Right cardiac atrium (tissue), 5 donors: ENCODE results near the gene ATOH1. TPM values are rescaled to one million over a fixed set of nuclear protein-coding genes. Genes with fewer than 3 reads are reported as not detected.

ENCODE experiments used
- ATAC-seq, 2 donors: fragments of 200-7000 bp; cut with Tn5 transposase; one replicate each; pipeline versions ENCODE4 v1.8.0 to v1.9.1; 2020; ENCODE audit warnings: moderate library complexity in 2 of 2, mild to moderate bottlenecking in 1 of 2
- DNase-seq, 3 donors: peaks; one replicate each; pipeline ENCODE4 v3.0.0-alpha.2; 2020
- H3K27ac ChIP-seq: one replicate; pipeline ENCODE4 v1.5.1; 2013; ENCODE audit warnings: mild to moderate bottlenecking, low read length, control low read depth, moderate library complexity
- H3K27me3 ChIP-seq: one replicate; pipeline ENCODE4 v1.6.1; 2013; ENCODE audit not compliant: control insufficient read depth, insufficient read depth
- H3K4me1 ChIP-seq: one replicate; pipeline ENCODE4 v1.6.1; 2013; ENCODE audit warnings: low read length; ENCODE audit not compliant: control insufficient read depth, insufficient read depth
- H3K4me3 ChIP-seq: one replicate; pipeline ENCODE4 v1.5.1; 2013; ENCODE audit warnings: low read length, control low read depth
- H3K9me3 ChIP-seq: one replicate; pipeline ENCODE4 v1.6.1; 2013; ENCODE audit warnings: low read length; ENCODE audit not compliant: control insufficient read depth
- WGBS: extraction: QIAGEN DNeasy Blood & Tissue Kit; methylation state at CpG from one replicate; pipeline ENCODE4 v1.1.7; 2013; 5-methylcytosine and 5-hydroxymethylcytosine counted together
- intact Hi-C, 4 donors: fragments of 100-400 bp; cut with DNase I; formaldehyde crosslinking; loops; one replicate each; pipeline versions ENCODE4 v1.11.0 to v1.14.0; 2022 to 2023
- polyA plus RNA-seq: library from polyadenylated mRNA; stranded (reverse); fragments of 200-250 nt; gene quantifications from one replicate; pipeline ENCODE4 v1.2.3, GENCODE V29; 2013
- total RNA-seq, 4 donors: library from RNA; stranded (reverse); fragmentation: NEBNext Ultra II Directional; extraction: Animal tissue kit (Norgen Biotek cat#: 25700); gene quantifications; one replicate each; pipeline ENCODE4 v1.2.1, GENCODE V29; 2021
- donor health status: healthy with polysubstance abuse.
- donor health status: DM: no; HTN: yes; CAD: no.
- donor health status: DM: no; HTN: no; CAD: no.
- donor health status: DM: no; HTN: yes; CAD: no; lungs with severe emphysema.
- donor health status: DM: yes; HTN: yes; CAD: no.

Gene ATOH1
- total and polyA plus RNA-seq, 5 donors, result 0.09 to 0.14 TPM; not detected in 3

GRCh38 chr4:93839704-93840103 lies 11.2 kb downstream of the ATOH1 start:
- ATAC-seq, result no peak
- no peak for DNase-seq
- Histone ChIP-seq H3K4me3 (no peak overlapping the region), H3K27me3 (no peaks in the 10 kb centered on the region), H3K9me3 (no peaks in the 10 kb centered on the region), H3K4me1 (no peaks in the 10 kb centered on the region), H3K27ac (no peak overlapping the region)
- WGBS, result 63% methylated on average over 4 of the region's 4 CpGs
- intact Hi-C loops, result no loop called here

- no peak for DNase-seq
- Histone ChIP-seq H3K27me3 (no peaks in the 10 kb centered on the region), H3K4me3 (no peak overlapping the region), H3K4me1 (no peaks in the 10 kb centered on the region), H3K27ac (no peak overlapping the region), H3K9me3 (no peaks in the 10 kb centered on the region)
- WGBS, result 61% methylated on average over 3 of the region's 3 CpGs
- intact Hi-C loops, result no loop called here
- ATAC-seq, result no peak
Measured at GRCh38 chr4:93841803-93842345, 13.3 kb downstream of the ATOH1 start.

GRCh38 chr4:93842601-93843252 lies 14.2 kb downstream of the ATOH1 start:
- Histone ChIP-seq H3K4me1 (no peaks in the 10 kb centered on the region), H3K9me3 (no peaks in the 10 kb centered on the region), H3K27ac (no peak overlapping the region), H3K27me3 (no peaks in the 10 kb centered on the region), H3K4me3 (no peak overlapping the region)
- intact Hi-C loops, result no loop called here
- WGBS, result 53% methylated on average over 2 of the region's 2 CpGs
- no peak for ATAC-seq
- DNase-seq, result no peak

DNA sequence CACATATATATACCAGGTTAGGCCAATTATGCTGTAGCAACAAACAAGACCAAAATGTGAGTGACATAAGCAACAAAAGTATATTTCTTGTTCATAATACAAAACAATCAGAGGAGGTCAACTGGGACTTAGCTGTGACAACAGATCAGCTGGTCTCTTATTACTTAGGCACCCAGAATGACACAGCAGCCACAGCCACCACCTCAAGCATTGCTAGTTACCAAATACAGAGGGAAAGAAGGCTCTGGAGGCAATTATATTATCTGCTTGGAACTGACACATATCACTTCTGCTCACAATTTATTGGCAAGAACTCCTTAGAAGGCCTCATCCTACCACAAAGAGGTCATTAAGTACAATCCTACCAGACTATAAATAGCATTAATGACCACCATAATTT lies 15.2 kb downstream of the ATOH1 start:
- no peaks in the 10 kb centered on the region for H3K27me3 ChIP-seq
- intact Hi-C loops, result no loop called here
- no peak overlapping the region for H3K27ac ChIP-seq
- H3K4me1 ChIP-seq, result no peaks in the 10 kb centered on the region
- ATAC-seq (no peak), DNase-seq (no peak)
- H3K4me3 ChIP-seq, result no peak overlapping the region
- no peaks in the 10 kb centered on the region for H3K9me3 ChIP-seq

- no peak for ATAC-seq
- intact Hi-C loops, result no loop called here
- 89% methylated on average over 3 of the region's 3 CpGs for WGBS
- no peaks in the 10 kb centered on the region for H3K9me3 ChIP-seq
- no peak overlapping the region for H3K27ac ChIP-seq
- no peak overlapping the region for H3K4me3 ChIP-seq
- no peaks in the 10 kb centered on the region for H3K27me3 ChIP-seq
- DNase-seq, result no peak
- H3K4me1 ChIP-seq, result no peaks in the 10 kb centered on the region
Measured at GRCh38 chr4:93852680-93853079, 24.1 kb downstream of the ATOH1 start.

DNA sequence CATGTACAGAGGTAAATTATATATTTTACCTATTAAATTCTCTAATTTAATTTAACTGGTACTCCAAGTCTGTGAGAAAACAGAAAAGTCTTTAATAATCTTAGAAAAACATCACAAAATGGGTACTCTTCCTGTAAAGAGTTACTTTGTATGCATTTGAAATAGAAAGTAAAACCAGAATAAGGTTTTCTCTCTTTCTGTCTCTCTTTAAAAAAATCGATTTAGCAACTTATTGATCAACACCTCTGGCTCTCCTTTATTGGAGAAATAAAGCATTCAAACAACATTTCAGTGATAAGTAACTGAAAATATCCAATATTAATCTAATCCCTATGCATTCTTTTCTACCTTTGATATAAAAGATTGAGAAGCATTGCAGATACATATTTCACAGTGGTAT lies 27.4 kb downstream of the ATOH1 start:
- Histone ChIP-seq H3K27me3 (no peaks in the 10 kb centered on the region), H3K4me3 (no peak overlapping the region), H3K27ac (no peak overlapping the region), H3K4me1 (no peaks in the 10 kb centered on the region), H3K9me3 (no peaks in the 10 kb centered on the region)
- WGBS, result 38% methylated on average over 1 of the region's 1 CpG
- DNase-seq (no peak), ATAC-seq (no peak)
- intact Hi-C loops, result no loop called here

DNA sequence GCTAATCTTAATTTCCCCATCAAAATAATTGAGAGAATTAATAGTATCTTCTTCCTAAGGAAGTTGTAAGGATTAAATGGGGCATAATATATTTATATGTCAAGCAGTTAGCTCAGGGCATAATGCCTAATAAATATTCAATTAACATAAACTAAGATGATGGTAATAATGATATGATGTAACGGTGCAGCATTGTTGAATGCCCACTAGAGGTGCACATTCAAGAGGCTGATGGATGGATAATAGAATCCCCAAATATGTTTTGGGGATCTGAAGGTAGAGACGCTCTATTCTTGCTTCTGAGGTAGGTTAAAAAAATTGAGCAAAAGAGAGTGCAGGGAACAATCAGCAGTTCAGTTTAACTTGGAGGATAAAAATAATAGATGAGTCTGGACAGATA lies 37.1 kb downstream of the ATOH1 start:
- Histone ChIP-seq H3K4me3 (no peak overlapping the region), H3K9me3 (no peaks in the 10 kb centered on the region), H3K27me3 (no peaks in the 10 kb centered on the region), H3K4me1 (no peaks in the 10 kb centered on the region), H3K27ac (no peak overlapping the region)
- no peak for DNase-seq
- ATAC-seq, result no peak
- intact Hi-C loops, result no loop called here
- WGBS, result 92% methylated on average over 2 of the region's 2 CpGs

- H3K4me3 ChIP-seq, result no peak overlapping the region
- no peaks in the 10 kb centered on the region for H3K4me1 ChIP-seq
- H3K27me3 ChIP-seq, result no peaks in the 10 kb centered on the region
- ATAC-seq (no peak), DNase-seq (no peak)
- intact Hi-C loops, result no loop called here
- WGBS, result 84% methylated on average over 7 of the region's 7 CpGs
- H3K9me3 ChIP-seq, result no peaks in the 10 kb centered on the region
- H3K27ac ChIP-seq, result no peak overlapping the region
Measured at GRCh38 chr4:93867416-93868001, 39.0 kb downstream of the ATOH1 start.

DNA sequence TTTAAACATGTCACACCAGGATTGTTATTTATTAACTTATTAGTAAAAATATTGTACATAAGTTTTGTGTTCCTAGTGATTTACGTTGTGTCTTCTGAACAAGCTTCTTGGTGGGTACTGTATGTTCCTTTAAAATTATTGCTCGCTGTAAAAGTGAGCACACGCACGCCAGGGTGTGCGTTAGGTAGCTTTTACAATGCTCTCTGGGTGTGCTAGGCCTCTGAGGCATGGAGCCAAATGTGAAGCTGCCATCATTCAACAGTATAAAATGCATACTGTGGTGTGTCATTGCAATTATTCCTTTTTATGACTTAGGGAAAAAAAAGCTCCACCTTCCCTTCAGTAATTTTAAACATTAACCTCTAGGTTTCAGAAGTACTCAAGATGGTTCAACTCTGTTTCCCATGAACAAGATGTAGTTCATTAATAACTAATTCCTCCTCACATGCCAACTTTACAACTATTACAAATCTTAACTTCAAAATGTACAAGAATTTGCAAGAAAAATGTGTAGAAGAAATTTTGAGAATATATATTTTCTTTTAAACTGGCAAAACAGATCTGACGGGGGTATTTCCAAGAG lies 42.4 kb downstream of the ATOH1 start:
- intact Hi-C loops, result no loop called here
- DNase-seq (no peak), ATAC-seq (no peak)
- H3K4me1 ChIP-seq, result no peaks in the 10 kb centered on the region
- WGBS, result 86% methylated on average over 6 of the region's 6 CpGs
- no peaks in the 10 kb centered on the region for H3K27me3 ChIP-seq
- no peak overlapping the region for H3K4me3 ChIP-seq
- no peak overlapping the region for H3K27ac ChIP-seq
- no peaks in the 10 kb centered on the region for H3K9me3 ChIP-seq

DNA sequence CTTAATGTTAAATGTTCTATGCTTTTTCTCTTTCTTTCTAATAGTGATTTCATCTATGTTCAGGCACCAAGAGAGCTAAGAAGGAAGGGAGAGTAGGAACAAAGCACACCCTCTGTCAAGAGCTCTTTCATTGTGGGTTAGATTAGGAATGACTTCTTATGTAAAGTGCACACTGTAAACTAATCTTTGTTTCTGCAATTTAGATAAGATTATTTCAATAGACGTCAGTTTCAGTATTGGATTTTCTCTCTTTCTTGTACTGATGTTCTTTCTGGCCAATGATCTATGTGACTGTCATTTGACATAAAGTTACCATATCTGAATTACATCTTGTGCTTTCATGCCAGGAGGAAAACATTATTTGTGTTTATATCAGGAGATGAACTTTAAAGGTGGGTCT lies 48.2 kb downstream of the ATOH1 start:
- ATAC-seq, result no peak
- Histone ChIP-seq H3K27ac (no peak overlapping the region), H3K27me3 (no peaks in the 10 kb centered on the region), H3K9me3 (no peaks in the 10 kb centered on the region), H3K4me1 (no peaks in the 10 kb centered on the region), H3K4me3 (no peak overlapping the region)
- DNase-seq, result no peak
- intact Hi-C loops, result no loop called here
- WGBS, result 5% methylated on average over 1 of the region's 1 CpG

DNA sequence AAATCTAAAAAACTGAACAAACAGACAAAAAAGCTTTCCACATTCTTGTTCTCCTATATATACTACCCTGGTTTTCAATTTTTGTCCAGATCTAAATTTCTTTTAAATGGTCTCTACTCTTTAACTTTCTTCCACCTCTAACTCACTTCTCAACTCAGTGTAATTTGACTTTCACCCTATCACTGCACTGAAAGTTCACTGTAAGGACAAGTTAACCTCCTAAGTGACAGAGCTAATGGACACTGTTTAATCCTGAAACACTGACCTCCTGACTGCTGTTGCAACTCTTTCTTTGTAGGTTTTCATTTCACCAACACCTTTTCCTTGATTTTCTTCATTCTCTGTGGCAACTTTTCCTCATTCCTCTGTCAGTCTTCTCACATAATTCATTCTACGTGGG lies 50.0 kb downstream of the ATOH1 start:
- 49% methylated on average over 1 of the region's 1 CpG for WGBS
- H3K9me3 ChIP-seq, result no peaks in the 10 kb centered on the region
- no peaks in the 10 kb centered on the region for H3K27me3 ChIP-seq
- no peaks in the 10 kb centered on the region for H3K4me1 ChIP-seq
- ATAC-seq (no peak), DNase-seq (no peak)
- H3K4me3 ChIP-seq, result no peak overlapping the region
- no peak overlapping the region for H3K27ac ChIP-seq
- intact Hi-C loops, result no loop called here
